ENCODE results near the gene SS18L1.
"Not testable (repeated sequence)": the region's sequence is repeated elsewhere in the genome, so short reads cannot be mapped to it uniquely, and the experiment has no call there.

Gene SS18L1

GRCh38 chr20:62143081-62143956, at the start of gene SS18L1, which contains the start of gene PSMA7:
SS18L1 (plus strand) TSS chr20:62143769; CDS start chr20:62143821, 52 bp downstream.
PSMA7 (minus strand) TSS chr20:62143394; CDS start chr20:62143303, 91 bp downstream.
- DNase-seq (ENCODE audit: low read depth in 2 of 2) = peak; percentile 62 to 84

GRCh38 chr20:62096421-62097380, 46.9 kb upstream of the SS18L1 start:
- no peak for DNase-seq (ENCODE audit: low read depth in 2 of 2)

DNA sequence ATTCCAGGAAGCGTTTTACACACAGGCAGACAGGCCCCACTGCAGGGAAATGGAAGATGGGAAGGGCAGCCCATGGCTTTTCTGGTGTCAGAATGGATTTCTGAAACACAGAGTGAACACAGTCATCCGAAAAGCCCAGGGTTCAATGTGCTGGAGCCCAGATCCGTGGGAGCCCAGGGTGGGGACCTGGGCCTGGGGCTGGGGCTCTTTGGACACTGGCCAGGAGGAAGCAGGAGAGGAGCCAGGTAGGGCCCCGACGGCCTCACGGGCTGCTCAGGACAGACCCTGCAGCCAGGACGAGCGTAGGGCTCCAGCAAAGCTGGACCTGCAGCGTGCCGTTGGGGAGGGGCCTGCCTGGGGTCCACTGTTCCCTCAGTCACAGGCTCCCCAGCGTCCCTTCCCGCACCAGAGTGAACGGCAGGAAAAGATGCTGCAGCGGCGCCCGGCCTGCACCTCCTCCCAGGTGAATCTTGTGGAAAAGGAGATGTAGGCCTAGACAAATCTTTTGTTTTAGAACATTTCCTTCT, 45.6 kb upstream of the SS18L1 start:
- no peak for DNase-seq (ENCODE audit: low read depth in 2 of 2)

GRCh38 chr20:62101078-62101477, 42.5 kb upstream of the SS18L1 start:
- no peak for DNase-seq (ENCODE audit: low read depth in 2 of 2)

DNA sequence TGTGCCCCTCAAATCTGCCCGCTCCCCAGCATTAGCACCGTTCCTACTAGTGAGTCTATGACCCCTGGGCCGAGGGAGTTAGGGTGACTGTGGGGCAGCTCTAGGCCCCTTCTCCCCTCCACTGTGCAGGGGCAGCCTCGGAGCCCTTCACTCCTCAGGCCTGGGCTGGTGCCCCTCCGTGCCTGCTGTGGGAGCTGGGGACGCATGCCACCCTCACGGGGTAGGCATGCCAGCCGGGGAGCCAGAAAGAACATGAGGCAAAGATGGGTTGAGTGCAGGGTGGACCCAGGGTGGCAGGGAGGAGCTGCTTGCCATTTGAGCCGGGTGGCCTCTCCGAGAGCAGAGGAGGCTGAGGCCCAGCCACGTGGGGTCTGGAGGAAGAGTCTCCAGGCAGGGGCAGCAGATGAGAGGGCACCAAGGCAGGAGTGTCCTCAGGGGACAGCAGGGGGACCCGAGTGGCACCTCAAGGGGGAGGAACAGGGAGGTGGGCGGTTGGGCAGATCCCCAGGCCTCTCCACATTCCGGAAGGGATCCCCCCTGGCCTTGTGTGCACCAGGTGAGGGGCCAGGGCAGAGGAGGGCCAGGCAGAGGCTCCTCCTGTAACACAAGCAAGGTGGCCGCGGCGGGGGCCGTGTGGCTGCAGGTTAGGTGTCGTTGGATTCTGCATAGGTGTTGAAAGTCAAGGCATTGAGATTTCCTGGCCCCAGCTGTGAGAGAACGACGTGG, 39.9 kb upstream of the SS18L1 start:
- no peak for DNase-seq (ENCODE audit: low read depth in 2 of 2)

DNA sequence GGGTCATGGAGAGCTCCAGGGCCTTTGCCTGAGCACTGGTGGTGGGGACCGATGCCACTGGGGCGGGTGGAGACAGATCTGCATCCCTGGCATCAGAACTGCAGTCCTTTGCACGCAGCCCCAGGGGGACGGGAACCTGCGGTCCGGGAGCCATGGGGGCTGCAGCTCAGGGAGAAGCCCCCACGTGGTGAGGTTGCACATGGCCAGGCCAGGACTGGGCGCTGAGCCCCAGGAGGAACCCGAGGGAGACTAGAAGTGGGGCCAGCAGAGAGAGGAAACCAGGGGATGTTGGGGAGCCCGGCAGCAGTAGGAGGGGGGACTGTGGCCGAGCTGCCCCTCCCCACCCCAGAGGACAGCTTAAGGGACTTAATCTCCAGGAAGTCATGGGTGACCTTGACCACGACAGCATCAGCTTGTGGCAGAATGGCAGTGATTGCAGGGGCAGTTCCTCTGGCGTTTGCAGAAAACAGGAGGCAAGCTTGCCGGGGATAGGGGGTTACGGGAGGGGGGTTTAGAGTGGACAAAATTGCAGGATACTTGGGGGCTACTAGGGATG, 39.3 kb upstream of the SS18L1 start:
- DNase-seq (ENCODE audit: low read depth in 2 of 2) = no peak

DNA sequence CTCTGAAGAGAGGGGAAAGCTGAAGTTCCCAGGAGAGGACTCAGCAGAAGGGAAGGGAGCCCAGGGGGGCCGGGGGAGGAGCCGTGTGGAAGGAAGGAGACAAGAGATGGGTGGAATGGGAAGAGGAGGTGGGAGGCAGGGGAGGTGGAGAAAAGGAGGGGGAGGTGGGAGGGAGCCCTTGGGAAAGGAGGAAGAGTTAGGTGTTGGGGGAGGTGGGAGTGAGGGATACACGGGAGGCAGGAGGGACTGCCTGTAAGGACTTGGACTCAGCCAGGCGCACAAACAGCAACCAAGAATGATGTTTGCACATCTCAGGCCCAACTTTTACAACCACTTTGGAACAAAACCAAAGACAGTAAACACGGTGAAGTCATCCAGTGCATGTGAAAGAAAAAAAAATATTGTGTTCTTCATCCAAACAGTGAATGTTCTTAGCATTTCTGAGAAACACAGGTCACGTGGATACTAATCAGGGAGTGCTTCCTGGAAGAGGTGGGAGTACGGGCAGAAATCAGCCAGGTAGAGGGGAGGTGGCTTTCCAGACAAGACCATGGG, 38.7 kb upstream of the SS18L1 start:
- DNase-seq (ENCODE audit: low read depth in 2 of 2) = no peak

- DNase-seq (ENCODE audit: low read depth in 2 of 2) = no peak
These were observed 38.0 kb upstream of the SS18L1 start for GRCh38 chr20:62105592-62105991.

DNA sequence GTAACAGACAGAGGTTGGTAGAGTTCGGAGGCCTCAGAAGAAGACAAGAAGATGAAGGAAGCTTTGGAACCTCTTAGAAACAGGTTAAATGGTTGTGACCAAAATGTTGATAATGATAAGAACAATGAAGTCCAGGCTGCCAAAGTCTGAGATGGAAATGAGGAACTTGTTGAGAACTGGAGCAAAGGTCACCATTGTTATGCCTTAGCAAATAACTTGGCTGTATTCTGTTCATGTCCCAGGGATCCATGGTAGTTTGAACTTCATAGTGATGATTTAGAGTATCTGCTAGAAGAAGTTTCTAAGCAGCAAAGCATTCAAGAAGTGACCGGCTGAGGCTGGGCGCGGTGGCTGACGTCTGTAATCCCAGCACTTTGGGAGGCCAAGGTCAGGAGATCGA, 32.4 kb upstream of the SS18L1 start:
- no peak for DNase-seq (ENCODE audit: low read depth in 2 of 2)

GRCh38 chr20:62112368-62112767, 31.2 kb upstream of the SS18L1 start:
- DNase-seq (ENCODE audit: low read depth in 2 of 2) = no peak

GRCh38 chr20:62114894-62115293, 28.7 kb upstream of the SS18L1 start:
- no peak for DNase-seq (ENCODE audit: low read depth in 2 of 2)

GRCh38 chr20:62115800-62116407, 27.7 kb upstream of the SS18L1 start:
- DNase-seq (ENCODE audit: low read depth in 2 of 2) = not testable (repeated sequence)

- no peak for DNase-seq (ENCODE audit: low read depth in 2 of 2)
These were observed 26.8 kb upstream of the SS18L1 start for GRCh38 chr20:62116558-62117361.

DNA sequence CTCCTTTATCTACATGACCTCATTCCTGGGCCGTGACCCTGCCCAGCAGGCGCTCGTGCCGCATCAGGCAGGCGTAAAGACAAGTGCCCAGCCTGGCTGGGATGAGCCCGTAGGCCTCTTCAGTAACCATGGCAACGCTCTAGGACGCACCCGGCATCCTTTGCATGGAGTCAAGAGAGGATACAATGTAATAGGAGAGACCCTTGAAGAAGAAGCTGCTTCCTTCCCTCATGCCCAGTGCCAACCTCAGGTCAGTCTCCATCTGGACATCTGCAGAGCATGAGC, 26.3 kb upstream of the SS18L1 start:
- DNase-seq (ENCODE audit: low read depth in 2 of 2) = no peak

DNA sequence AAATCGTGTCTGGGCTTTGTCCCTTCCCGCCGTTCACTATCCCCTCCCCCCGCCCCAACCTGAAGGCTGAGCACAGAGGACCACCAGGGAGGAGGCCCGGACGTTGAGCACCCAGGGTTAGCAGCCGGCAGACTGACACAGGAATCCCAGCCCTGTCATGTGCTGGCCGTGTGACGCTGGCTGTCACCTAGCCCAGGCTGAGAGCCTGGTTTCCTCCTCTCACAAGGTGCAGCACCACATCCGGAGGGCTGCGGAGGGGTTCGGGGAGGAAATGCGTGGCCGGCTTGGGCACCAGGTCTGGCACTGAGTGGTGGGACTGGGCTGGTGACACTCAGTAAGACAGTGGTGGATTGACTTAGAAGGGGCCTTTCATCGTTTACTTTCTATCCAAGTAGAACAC, 25.9 kb upstream of the SS18L1 start:
- peak; percentile 44 to 68 for DNase-seq (ENCODE audit: low read depth in 2 of 2)

GRCh38 chr20:62118113-62119043, 25.2 kb upstream of the SS18L1 start:
- no peak for DNase-seq (ENCODE audit: low read depth in 2 of 2)

- DNase-seq (ENCODE audit: low read depth in 2 of 2) = no peak
These were observed 24.5 kb upstream of the SS18L1 start for GRCh38 chr20:62119115-62119514.

GRCh38 chr20:62119591-62120364, 23.8 kb upstream of the SS18L1 start:
- DNase-seq (ENCODE audit: low read depth in 2 of 2) = no peak
